ENCODE data around the gene PLXNA4.

DNA sequence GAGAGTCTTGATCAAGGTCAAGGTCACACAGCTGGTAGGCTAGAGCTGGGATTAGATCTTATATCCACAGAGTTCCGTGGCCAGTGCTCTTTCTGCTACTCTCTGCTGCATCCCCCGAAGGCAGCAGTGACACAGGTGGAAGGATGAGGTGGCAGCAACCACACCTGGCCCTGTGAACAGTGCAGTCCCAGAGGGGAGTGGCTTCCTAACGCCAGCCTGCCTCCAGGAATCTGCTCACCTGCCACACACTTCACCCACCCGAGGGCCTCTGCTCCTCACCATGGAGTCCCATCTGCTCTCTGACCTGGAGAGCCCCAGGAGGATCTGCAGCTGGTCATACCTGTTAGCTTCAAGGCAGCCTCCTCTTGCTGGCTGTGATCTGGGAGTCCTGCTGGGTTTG, 484.2 kb downstream of the PLXNA4 start:
- TF ChIP-seq, protein P1, sequence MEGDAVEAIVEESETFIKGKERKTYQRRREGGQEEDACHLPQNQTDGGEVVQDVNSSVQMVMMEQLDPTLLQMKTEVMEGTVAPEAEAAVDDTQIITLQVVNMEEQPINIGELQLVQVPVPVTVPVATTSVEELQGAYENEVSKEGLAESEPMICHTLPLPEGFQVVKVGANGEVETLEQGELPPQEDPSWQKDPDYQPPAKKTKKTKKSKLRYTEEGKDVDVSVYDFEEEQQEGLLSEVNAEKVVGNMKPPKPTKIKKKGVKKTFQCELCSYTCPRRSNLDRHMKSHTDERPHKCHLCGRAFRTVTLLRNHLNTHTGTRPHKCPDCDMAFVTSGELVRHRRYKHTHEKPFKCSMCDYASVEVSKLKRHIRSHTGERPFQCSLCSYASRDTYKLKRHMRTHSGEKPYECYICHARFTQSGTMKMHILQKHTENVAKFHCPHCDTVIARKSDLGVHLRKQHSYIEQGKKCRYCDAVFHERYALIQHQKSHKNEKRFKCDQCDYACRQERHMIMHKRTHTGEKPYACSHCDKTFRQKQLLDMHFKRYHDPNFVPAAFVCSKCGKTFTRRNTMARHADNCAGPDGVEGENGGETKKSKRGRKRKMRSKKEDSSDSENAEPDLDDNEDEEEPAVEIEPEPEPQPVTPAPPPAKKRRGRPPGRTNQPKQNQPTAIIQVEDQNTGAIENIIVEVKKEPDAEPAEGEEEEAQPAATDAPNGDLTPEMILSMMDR (IDR thresholded peaks at IDR 0.05; ENCODE audit: poor library complexity), result no peak
- no peak for TF ChIP-seq EZH2phosphoT487 (IDR thresholded peaks at IDR 0.05; ENCODE audit: low read depth, severe bottlenecking, unreplicated experiment)

All from hepatocyte (in vitro differentiated cells).